BE2C (cell line): ENCODE data around the gene TRAPPC3.

Experiments
- DNase-seq: peaks from one replicate; pipeline ENCODE4 v3.0.0-alpha.2; 2020
- H3K27me3 ChIP-seq: fragments of 250-450 bp; sonication (Bioruptor Pico); 2 replicates; pipeline ENCODE4 v1.5.1; 2020; ENCODE audit warnings: mild to moderate bottlenecking
- H3K36me3 ChIP-seq: fragments of 250-450 bp; sonication (Bioruptor Pico); 2 replicates; pipeline ENCODE4 v1.5.1; 2020; ENCODE audit warnings: mild to moderate bottlenecking
- H3K4me1 ChIP-seq: fragments of 250-450 bp; sonication (Bioruptor Pico); 2 replicates; pipeline ENCODE4 v1.5.1; 2020
- H3K4me3 ChIP-seq: 2 replicates; pipeline ENCODE4 v1.5.1; 2011; ENCODE audit warnings: low read depth, low read length
- H3K9me3 ChIP-seq: fragments of 250-450 bp; sonication (Bioruptor Pico); 2 replicates; pipeline ENCODE4 v1.5.1; 2020
- TF ChIP-seq, protein P1 (sequence below): IDR thresholded peaks from 2 replicates; pipeline ENCODE4 v1.5.1; 2012; ENCODE audit warnings: mild to moderate bottlenecking, low read depth, low read length

Gene TRAPPC3

DNA sequence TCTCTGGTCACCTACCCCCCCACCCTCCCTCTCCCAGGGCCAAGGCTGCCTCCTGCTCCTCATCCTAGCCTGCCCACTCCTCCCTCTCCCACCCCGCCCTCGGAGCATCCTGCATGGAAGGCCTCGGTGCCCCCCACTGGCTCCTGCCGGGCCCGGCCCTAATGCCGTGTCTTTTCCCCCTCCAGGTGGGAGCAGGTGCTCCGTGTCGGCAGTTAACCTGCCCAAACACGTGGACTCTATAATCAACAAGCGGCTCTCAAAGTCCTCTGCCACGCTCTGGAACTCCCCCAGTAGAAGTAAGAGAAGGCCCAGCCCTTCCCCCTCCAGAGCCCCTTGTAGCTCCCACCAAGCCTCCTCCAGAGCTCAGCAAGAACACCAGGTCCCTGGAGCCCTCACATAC lies 25.4 kb upstream of the TRAPPC3 start:
- H3K36me3 ChIP-seq, result peaks cover 24% of the 10 kb centered on the region
- no peaks in the 10 kb centered on the region for H3K9me3 ChIP-seq
- H3K4me1 ChIP-seq, result no peaks in the 10 kb centered on the region
- H3K4me3 ChIP-seq, result no peak overlapping the region
- DNase-seq, result no peak
- no peaks in the 10 kb centered on the region for H3K27me3 ChIP-seq
- TF ChIP-seq, protein P1, sequence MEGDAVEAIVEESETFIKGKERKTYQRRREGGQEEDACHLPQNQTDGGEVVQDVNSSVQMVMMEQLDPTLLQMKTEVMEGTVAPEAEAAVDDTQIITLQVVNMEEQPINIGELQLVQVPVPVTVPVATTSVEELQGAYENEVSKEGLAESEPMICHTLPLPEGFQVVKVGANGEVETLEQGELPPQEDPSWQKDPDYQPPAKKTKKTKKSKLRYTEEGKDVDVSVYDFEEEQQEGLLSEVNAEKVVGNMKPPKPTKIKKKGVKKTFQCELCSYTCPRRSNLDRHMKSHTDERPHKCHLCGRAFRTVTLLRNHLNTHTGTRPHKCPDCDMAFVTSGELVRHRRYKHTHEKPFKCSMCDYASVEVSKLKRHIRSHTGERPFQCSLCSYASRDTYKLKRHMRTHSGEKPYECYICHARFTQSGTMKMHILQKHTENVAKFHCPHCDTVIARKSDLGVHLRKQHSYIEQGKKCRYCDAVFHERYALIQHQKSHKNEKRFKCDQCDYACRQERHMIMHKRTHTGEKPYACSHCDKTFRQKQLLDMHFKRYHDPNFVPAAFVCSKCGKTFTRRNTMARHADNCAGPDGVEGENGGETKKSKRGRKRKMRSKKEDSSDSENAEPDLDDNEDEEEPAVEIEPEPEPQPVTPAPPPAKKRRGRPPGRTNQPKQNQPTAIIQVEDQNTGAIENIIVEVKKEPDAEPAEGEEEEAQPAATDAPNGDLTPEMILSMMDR, result no peak

DNA sequence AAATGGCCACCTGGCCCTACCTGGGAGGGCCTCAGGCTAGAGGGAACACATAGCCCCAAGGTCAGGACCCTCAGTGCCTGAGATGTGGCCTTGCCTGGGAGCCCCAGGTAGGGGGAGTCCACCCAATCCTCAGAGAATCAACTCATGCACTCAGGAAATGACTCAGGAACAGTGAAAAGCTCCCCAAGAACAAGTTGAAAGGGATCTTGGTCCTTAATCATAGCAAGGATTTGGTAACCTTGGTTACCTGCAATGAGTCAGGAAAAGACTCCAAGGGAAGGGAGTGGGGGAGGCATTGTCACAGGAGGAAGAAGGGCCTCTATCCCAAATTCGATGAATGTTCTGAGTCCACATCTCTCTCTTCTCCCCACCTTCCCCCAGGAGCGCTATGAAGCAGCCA lies 23.7 kb upstream of the TRAPPC3 start:
- H3K4me1 ChIP-seq, result no peaks in the 10 kb centered on the region
- TF ChIP-seq, protein P1, result no peak
- no peaks in the 10 kb centered on the region for H3K27me3 ChIP-seq
- H3K9me3 ChIP-seq, result no peaks in the 10 kb centered on the region
- peaks cover 24% of the 10 kb centered on the region for H3K36me3 ChIP-seq
- H3K4me3 ChIP-seq, result no peak overlapping the region
- no peak for DNase-seq

DNA sequence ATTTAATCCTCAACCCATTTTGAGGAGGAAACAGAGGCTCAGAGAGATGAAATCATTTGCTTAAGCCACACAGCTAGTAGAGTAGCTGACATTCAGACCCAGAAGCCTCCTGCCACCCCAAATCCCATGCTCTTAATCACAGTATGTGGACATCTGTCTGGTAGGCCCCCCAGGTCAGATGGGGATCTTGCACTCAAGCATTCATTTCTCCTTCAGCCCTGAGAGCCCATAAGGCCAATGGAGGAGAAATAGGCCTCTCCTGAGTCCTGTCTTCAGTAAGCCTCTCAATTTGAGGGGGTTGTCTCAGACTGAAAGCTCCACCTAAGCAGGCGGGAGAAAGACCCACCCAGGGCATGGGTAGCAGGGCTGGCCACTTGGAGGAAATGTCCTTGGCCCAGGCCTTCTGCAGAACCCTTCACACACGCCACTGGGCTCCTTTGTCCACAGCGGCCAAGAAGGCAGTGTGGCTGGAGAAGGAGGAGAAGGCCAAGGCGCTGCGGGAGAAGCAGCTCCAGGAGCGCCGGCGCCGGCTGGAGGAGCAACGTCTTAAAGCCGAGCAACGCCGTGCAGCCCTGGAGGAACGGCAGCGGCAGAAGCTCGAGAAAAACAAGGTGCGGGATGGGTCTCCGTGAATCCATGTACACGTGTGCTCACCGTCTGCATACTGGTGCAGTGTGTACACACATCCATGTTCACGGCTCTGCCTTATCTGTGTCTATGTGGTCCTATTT lies 22.9 kb upstream of the TRAPPC3 start:
- TF ChIP-seq, protein P1, result no peak
- Histone ChIP-seq H3K9me3 (no peaks in the 10 kb centered on the region), H3K36me3 (peaks cover 22% of the 10 kb centered on the region), H3K4me3 (no peak overlapping the region), H3K27me3 (no peaks in the 10 kb centered on the region), H3K4me1 (no peaks in the 10 kb centered on the region)
- DNase-seq, result no peak

DNA sequence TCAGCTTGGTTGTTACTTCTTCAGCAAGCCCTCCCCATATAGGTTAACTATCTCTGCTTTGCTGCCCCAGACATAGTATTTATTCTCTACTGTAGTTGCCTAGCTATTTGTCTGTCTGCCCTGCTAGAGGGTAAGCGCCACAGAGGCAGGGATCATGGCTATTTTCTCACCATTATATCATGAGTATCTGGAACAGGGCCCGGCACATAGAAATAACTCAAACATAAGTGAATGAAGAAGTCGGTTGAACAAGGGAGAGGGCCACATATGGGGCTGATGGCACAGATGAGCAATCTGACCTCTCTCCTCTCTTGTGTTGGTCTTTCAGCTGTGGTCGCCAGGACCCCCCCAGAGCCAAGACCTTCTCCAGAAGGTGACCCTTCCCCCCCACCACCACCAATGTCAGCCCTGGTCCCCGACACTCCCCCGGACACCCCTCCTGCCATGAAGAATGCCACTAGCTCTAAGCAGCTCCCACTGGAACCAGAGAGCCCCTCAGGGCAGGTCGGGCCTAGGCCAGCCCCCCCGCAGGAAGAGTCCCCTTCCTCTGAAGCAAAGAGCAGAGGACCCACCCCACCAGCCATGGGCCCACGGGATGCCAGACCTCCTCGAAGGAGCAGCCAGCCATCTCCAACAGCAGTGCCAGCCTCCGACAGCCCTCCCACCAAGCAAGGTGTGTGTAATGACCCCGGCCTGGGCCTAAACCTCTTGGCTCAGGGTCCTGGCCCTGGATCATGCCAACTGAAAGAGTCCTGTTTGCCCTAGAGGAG lies 21.5 kb upstream of the TRAPPC3 start:
- Histone ChIP-seq H3K27me3 (no peaks in the 10 kb centered on the region), H3K4me3 (no peak overlapping the region), H3K4me1 (no peaks in the 10 kb centered on the region), H3K36me3 (peaks cover 16% of the 10 kb centered on the region), H3K9me3 (no peaks in the 10 kb centered on the region)
- TF ChIP-seq, protein P1, result no peak
- no peak for DNase-seq

DNA sequence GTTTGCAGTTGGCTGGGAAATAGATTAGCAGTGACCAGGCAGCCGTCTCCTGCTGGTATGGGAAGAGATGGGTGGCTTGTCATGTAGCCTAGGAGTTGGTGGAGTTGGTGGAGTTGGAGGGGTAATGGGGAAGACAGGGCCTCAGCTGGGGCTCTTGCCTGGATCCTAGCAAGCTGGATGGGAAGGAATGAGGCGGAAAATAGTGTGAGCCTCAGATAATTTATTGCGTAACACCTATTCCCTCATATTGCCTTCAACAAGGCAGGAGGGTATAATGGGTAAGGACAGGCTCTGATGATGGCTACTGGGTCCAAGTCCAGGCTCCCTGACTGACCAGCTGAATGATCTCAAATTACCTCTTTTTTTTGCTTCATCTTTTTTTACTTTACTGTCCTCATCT lies 19.2 kb upstream of the TRAPPC3 start:
- H3K27me3 ChIP-seq, result no peaks in the 10 kb centered on the region
- no peak overlapping the region for H3K4me3 ChIP-seq
- DNase-seq, result no peak
- peaks cover 11% of the 10 kb centered on the region for H3K36me3 ChIP-seq
- H3K9me3 ChIP-seq, result no peaks in the 10 kb centered on the region
- TF ChIP-seq, protein P1, result no peak
- no peaks in the 10 kb centered on the region for H3K4me1 ChIP-seq
